DOHH2 (cell line): ENCODE results near the gene MCU.

Experiments used
- EZH2phosphoT487 ChIP-seq: fragments of 200-600 bp; sonication (generic); IDR thresholded peaks from 2 replicates; pipeline ENCODE4 v1.6.1; 2017; ENCODE audit warnings: borderline replicate concordance, mild to moderate bottlenecking, antibody characterized with exemption, low read length, moderate library complexity, mixed read lengths
- TF ChIP-seq, protein P1 (sequence below): fragments of 200-600 bp; sonication (generic); IDR thresholded peaks from one replicate; pipeline ENCODE4 v1.5.1; 2014; ENCODE audit warnings: antibody characterized with exemption, mild to moderate bottlenecking, low read depth, low read length; ENCODE audit not compliant: poor library complexity, severe bottlenecking

- TF ChIP-seq, protein P1, sequence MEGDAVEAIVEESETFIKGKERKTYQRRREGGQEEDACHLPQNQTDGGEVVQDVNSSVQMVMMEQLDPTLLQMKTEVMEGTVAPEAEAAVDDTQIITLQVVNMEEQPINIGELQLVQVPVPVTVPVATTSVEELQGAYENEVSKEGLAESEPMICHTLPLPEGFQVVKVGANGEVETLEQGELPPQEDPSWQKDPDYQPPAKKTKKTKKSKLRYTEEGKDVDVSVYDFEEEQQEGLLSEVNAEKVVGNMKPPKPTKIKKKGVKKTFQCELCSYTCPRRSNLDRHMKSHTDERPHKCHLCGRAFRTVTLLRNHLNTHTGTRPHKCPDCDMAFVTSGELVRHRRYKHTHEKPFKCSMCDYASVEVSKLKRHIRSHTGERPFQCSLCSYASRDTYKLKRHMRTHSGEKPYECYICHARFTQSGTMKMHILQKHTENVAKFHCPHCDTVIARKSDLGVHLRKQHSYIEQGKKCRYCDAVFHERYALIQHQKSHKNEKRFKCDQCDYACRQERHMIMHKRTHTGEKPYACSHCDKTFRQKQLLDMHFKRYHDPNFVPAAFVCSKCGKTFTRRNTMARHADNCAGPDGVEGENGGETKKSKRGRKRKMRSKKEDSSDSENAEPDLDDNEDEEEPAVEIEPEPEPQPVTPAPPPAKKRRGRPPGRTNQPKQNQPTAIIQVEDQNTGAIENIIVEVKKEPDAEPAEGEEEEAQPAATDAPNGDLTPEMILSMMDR = no peak
- no peak for TF ChIP-seq EZH2phosphoT487
These were observed 203.4 kb downstream of the MCU start for GRCh38 chr10:72895236-72895850.
